GM23338 (cell line): Measurements from ENCODE around the gene LIMCH1. TPM values are rescaled to one million over a fixed set of nuclear protein-coding genes. Genes with fewer than 3 reads are reported as not detected.

Experiments used
- ATAC-seq: fragments of 200-7000 bp; cut with Tn5 transposase; 3 replicates; pipeline ENCODE4 v1.9.1; 2020
- DNase-seq: peaks from one replicate; pipeline ENCODE4 v3.0.0-alpha.2; 2015; ENCODE audit warnings: low spot score
- H2AFZ ChIP-seq: fragments of 200-600 bp; sonication (generic); 2 replicates; pipeline ENCODE4 v1.8.0; 2016; ENCODE audit warnings: antibody characterized with exemption, mild to moderate bottlenecking, moderate library complexity
- H3F3A ChIP-seq: fragments of 200-600 bp; sonication (generic); replicated peaks from 2 replicates; pipeline ENCODE4 v1.8.0; 2017; ENCODE audit warnings: antibody characterized with exemption, mixed run types, low read depth
- H3K27ac ChIP-seq: fragments of 200-600 bp; sonication (generic); 2 replicates; pipeline ENCODE4 v1.6.1; 2016; ENCODE audit warnings: low read depth
- H3K27me3 ChIP-seq: fragments of 200-600 bp; sonication (generic); 2 replicates; pipeline ENCODE4 v1.8.0; 2016; ENCODE audit warnings: mild to moderate bottlenecking, mixed run types, moderate library complexity; ENCODE audit not compliant: insufficient read depth
- H3K36me3 ChIP-seq: fragments of 200-600 bp; sonication (generic); 2 replicates; pipeline ENCODE4 v1.8.0; 2016; ENCODE audit warnings: mild to moderate bottlenecking; ENCODE audit not compliant: insufficient read depth
- H3K4me1 ChIP-seq: fragments of 200-600 bp; sonication (generic); 2 replicates; pipeline ENCODE4 v1.8.0; 2016; ENCODE audit warnings: mild to moderate bottlenecking, moderate library complexity; ENCODE audit not compliant: insufficient read depth
- H3K4me2 ChIP-seq: fragments of 200-600 bp; sonication (generic); 2 replicates; pipeline ENCODE4 v1.7.1; 2017; ENCODE audit warnings: mixed run types
- H3K4me3 ChIP-seq: fragments of 200-600 bp; sonication (generic); 2 replicates; pipeline ENCODE4 v1.6.1; 2016; ENCODE audit warnings: mixed run types
- H3K79me2 ChIP-seq: fragments of 200-600 bp; sonication (generic); replicated peaks from 2 replicates; pipeline ENCODE4 v1.8.0; 2017; ENCODE audit warnings: mild to moderate bottlenecking; ENCODE audit not compliant: insufficient read depth
- H3K9me2 ChIP-seq: fragments of 200-600 bp; sonication (generic); 2 replicates; pipeline ENCODE4 v1.8.0; 2017; ENCODE audit not compliant: insufficient read depth
- H4K20me1 ChIP-seq: fragments of 200-600 bp; sonication (generic); replicated peaks from 2 replicates; pipeline ENCODE4 v1.8.0; 2017; ENCODE audit warnings: mild to moderate bottlenecking; ENCODE audit not compliant: insufficient read depth
- H3K27ac Mint-ChIP-seq: 2 replicates; pipeline ENCODE4 v1.8.0; 2020; ENCODE audit warnings: inconsistent platforms, mild to moderate bottlenecking, moderate library complexity, mixed read lengths
- H3K27me3 Mint-ChIP-seq: 3 replicates; pipeline ENCODE4 v1.8.0; 2022; ENCODE audit warnings: low read depth, mild to moderate bottlenecking, moderate library complexity, mixed read lengths, inconsistent platforms; ENCODE audit not compliant: insufficient read depth, poor library complexity
- H3K36me3 Mint-ChIP-seq: 3 replicates; pipeline ENCODE4 v1.8.0; 2021; ENCODE audit warnings: low read depth, mild to moderate bottlenecking, inconsistent platforms, moderate library complexity, mixed read lengths
- H3K4me1 Mint-ChIP-seq: 3 replicates; pipeline ENCODE4 v1.8.0; 2020; ENCODE audit warnings: mild to moderate bottlenecking, inconsistent platforms, mixed read lengths
- H3K4me3 Mint-ChIP-seq: 3 replicates; pipeline ENCODE4 v1.8.0; 2021; ENCODE audit warnings: moderate library complexity, mild to moderate bottlenecking, inconsistent platforms, mixed read lengths
- H3K9me3 Mint-ChIP-seq: 3 replicates; pipeline ENCODE4 v1.8.0; 2020; ENCODE audit warnings: moderate library complexity, mild to moderate bottlenecking, inconsistent platforms, mixed read lengths
- CREB1 ChIP-seq: fragments of 250-450 bp; sonication (Bioruptor Pico); IDR thresholded peaks from 2 replicates; pipeline ENCODE4 v1.5.0; 2020; ENCODE audit warnings: low read depth, mild to moderate bottlenecking, moderate library complexity
- EZH2 ChIP-seq: fragments of 200-600 bp; sonication (generic); IDR thresholded peaks from one replicate; pipeline ENCODE4 v1.8.0; 2017; ENCODE audit warnings: antibody characterized with exemption, mild to moderate bottlenecking, low read depth; ENCODE audit not compliant: unreplicated experiment
- EZH2phosphoT487 ChIP-seq: fragments of 200-600 bp; sonication (generic); IDR thresholded peaks from one replicate; pipeline ENCODE4 v1.8.1; 2018; ENCODE audit warnings: antibody characterized with exemption; ENCODE audit not compliant: unreplicated experiment
- POLR2AphosphoS5 ChIP-seq: IDR thresholded peaks from 2 replicates; pipeline ENCODE4 v1.6.1; 2016; ENCODE audit warnings: antibody characterized with exemption, low read depth
- polyA plus RNA-seq: library from polyadenylated mRNA; unstranded; fragments of >200 nt; fragmentation: Nextera tagmentation; extraction: Ambion mirVana; gene quantifications from 2 replicates; pipeline ENCODE4 v1.2.1, GENCODE V29; 2016
- total RNA-seq: library from RNA; depleted of rRNA; stranded (reverse); fragments of >200 nt; shearing (Covaris generic); gene quantifications from 2 replicates; pipeline ENCODE4 v1.2.3, GENCODE V29; 2014
- TF ChIP-seq, protein P1 (sequence below), 2 experiments: fragments of 200-600 bp in 1 of 2; sonication (generic) in 1 of 2; conservative IDR thresholded peaks; 2 replicates each; pipeline versions ENCODE4 v1.5.1 to v1.6.1; 2016 to 2017; ENCODE audit warnings: antibody characterized with exemption in 2 of 2, low read depth in 2 of 2, mild to moderate bottlenecking in 2 of 2, moderate library complexity in 1 of 2
- TF ChIP-seq, protein P2 (sequence below): IDR thresholded peaks from 2 replicates; pipeline ENCODE4 v1.6.1; 2016; ENCODE audit warnings: antibody characterized with exemption
- TF ChIP-seq, protein P3 (sequence below): fragments of 250-450 bp; sonication (Bioruptor Pico); IDR thresholded peaks from 2 replicates; pipeline ENCODE4 v1.5.0; 2020; ENCODE audit warnings: mild to moderate bottlenecking, moderate library complexity

The LIMCH1 gene
- total and polyA plus RNA-seq, 2 experiments from 2014 or later = 1.5 TPM

DNA sequence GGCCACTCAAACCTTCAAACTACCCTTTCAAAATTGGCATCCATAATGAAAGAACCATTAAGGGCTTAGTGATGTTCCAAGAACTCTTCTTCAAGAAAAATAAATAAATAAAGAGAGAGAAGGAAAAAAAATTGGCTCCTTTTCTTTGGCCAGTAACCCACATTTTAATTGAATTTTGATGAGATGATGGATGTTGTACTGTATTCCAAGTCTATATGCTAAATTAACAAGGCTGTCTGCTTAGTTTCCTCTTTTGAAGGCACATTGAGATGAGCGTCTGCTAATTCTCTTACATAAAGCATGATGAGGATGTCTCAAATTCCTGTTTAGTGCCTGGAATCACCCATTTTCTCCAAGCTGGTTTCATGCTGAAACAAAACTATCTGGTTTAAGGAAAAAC lies 177.2 kb downstream of the LIMCH1 start:
- TF ChIP-seq, protein P1, sequence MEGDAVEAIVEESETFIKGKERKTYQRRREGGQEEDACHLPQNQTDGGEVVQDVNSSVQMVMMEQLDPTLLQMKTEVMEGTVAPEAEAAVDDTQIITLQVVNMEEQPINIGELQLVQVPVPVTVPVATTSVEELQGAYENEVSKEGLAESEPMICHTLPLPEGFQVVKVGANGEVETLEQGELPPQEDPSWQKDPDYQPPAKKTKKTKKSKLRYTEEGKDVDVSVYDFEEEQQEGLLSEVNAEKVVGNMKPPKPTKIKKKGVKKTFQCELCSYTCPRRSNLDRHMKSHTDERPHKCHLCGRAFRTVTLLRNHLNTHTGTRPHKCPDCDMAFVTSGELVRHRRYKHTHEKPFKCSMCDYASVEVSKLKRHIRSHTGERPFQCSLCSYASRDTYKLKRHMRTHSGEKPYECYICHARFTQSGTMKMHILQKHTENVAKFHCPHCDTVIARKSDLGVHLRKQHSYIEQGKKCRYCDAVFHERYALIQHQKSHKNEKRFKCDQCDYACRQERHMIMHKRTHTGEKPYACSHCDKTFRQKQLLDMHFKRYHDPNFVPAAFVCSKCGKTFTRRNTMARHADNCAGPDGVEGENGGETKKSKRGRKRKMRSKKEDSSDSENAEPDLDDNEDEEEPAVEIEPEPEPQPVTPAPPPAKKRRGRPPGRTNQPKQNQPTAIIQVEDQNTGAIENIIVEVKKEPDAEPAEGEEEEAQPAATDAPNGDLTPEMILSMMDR (conservative IDR thresholded peaks at IDR 0.05; ENCODE audit: low read depth in 2 of 2) = no peak
- no peak for TF ChIP-seq EZH2phosphoT487
- no peak for TF ChIP-seq CREB1 (CRISPR knock-in tag)
- TF ChIP-seq, protein P2, sequence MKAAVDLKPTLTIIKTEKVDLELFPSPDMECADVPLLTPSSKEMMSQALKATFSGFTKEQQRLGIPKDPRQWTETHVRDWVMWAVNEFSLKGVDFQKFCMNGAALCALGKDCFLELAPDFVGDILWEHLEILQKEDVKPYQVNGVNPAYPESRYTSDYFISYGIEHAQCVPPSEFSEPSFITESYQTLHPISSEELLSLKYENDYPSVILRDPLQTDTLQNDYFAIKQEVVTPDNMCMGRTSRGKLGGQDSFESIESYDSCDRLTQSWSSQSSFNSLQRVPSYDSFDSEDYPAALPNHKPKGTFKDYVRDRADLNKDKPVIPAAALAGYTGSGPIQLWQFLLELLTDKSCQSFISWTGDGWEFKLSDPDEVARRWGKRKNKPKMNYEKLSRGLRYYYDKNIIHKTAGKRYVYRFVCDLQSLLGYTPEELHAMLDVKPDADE = no peak
- no peak for TF ChIP-seq EZH2
- TF ChIP-seq POLR2AphosphoS5 = no peak
- Mint-ChIP-seq H3K36me3 (no peaks in the 10 kb centered on the region), H3K4me1 (no peaks in the 10 kb centered on the region), H3K27me3 (no peaks in the 10 kb centered on the region), H3K27ac (no peak overlapping the region), H3K4me3 (no peak overlapping the region), H3K9me3 (no peaks in the 10 kb centered on the region)
- H3K4me3 ChIP-seq = no peak overlapping the region
- H3K27ac ChIP-seq = no peak overlapping the region
- H3K79me2 ChIP-seq = no peaks in the 10 kb centered on the region
- H3K36me3 ChIP-seq = no peaks in the 10 kb centered on the region
- H3F3A ChIP-seq = no peaks in the 10 kb centered on the region
- no peak for ATAC-seq
- no peak overlapping the region for H2AFZ ChIP-seq
- no peaks in the 10 kb centered on the region for H3K9me2 ChIP-seq
- no peaks in the 10 kb centered on the region for H3K27me3 ChIP-seq
- no peak overlapping the region for H3K4me2 ChIP-seq
- no peaks in the 10 kb centered on the region for H3K4me1 ChIP-seq
- no peak for DNase-seq
- no peaks in the 10 kb centered on the region; the same call in 1 of the 2 replicates for H4K20me1 ChIP-seq

DNA sequence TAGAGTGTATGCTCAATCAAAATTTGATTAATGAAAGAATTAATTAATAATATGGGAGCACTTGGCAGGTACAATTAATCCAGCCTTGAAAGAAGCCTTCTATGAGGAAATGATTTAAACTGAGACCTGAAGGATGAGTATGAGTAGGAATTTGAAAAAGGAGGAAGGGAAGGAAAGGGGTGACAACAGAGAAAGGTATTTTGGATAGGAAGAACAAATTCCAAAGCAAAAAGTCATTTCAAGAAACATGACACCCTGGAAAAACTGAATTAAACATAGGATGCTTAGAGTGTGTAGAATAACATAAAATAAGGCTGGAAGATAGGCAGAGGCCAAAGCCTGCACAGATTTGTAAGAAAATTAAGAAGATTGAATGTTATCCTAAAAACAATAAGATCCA lies 180.9 kb downstream of the LIMCH1 start:
- Histone ChIP-seq H3K4me1 (no peaks in the 10 kb centered on the region), H3K4me2 (no peak overlapping the region), H3K27me3 (0 out of 2 replicates have a peak, but pooled peaks cover 5% of the 10 kb centered on the region), H3K4me3 (no peak overlapping the region), H3K9me2 (no peaks in the 10 kb centered on the region), H3F3A (no peaks in the 10 kb centered on the region), H3K36me3 (no peaks in the 10 kb centered on the region), H3K27ac (no peak overlapping the region), H3K79me2 (no peaks in the 10 kb centered on the region), H2AFZ (no peak overlapping the region), H4K20me1 (no peaks in the 10 kb centered on the region)
- no peak for DNase-seq
- no peaks in the 10 kb centered on the region for H3K4me1 Mint-ChIP-seq
- ATAC-seq = no peak
- no peak overlapping the region for H3K4me3 Mint-ChIP-seq
- no peaks in the 10 kb centered on the region for H3K27me3 Mint-ChIP-seq
- no peaks in the 10 kb centered on the region for H3K9me3 Mint-ChIP-seq
- no peak overlapping the region for H3K27ac Mint-ChIP-seq
- no peaks in the 10 kb centered on the region for H3K36me3 Mint-ChIP-seq
- TF ChIP-seq EZH2 (no peak), EZH2phosphoT487 (no peak)
- TF ChIP-seq, protein P2 = no peak
- TF ChIP-seq, protein P1 (conservative IDR thresholded peaks at IDR 0.05; ENCODE audit: low read depth in 2 of 2) = no peak
- TF ChIP-seq, protein P3, sequence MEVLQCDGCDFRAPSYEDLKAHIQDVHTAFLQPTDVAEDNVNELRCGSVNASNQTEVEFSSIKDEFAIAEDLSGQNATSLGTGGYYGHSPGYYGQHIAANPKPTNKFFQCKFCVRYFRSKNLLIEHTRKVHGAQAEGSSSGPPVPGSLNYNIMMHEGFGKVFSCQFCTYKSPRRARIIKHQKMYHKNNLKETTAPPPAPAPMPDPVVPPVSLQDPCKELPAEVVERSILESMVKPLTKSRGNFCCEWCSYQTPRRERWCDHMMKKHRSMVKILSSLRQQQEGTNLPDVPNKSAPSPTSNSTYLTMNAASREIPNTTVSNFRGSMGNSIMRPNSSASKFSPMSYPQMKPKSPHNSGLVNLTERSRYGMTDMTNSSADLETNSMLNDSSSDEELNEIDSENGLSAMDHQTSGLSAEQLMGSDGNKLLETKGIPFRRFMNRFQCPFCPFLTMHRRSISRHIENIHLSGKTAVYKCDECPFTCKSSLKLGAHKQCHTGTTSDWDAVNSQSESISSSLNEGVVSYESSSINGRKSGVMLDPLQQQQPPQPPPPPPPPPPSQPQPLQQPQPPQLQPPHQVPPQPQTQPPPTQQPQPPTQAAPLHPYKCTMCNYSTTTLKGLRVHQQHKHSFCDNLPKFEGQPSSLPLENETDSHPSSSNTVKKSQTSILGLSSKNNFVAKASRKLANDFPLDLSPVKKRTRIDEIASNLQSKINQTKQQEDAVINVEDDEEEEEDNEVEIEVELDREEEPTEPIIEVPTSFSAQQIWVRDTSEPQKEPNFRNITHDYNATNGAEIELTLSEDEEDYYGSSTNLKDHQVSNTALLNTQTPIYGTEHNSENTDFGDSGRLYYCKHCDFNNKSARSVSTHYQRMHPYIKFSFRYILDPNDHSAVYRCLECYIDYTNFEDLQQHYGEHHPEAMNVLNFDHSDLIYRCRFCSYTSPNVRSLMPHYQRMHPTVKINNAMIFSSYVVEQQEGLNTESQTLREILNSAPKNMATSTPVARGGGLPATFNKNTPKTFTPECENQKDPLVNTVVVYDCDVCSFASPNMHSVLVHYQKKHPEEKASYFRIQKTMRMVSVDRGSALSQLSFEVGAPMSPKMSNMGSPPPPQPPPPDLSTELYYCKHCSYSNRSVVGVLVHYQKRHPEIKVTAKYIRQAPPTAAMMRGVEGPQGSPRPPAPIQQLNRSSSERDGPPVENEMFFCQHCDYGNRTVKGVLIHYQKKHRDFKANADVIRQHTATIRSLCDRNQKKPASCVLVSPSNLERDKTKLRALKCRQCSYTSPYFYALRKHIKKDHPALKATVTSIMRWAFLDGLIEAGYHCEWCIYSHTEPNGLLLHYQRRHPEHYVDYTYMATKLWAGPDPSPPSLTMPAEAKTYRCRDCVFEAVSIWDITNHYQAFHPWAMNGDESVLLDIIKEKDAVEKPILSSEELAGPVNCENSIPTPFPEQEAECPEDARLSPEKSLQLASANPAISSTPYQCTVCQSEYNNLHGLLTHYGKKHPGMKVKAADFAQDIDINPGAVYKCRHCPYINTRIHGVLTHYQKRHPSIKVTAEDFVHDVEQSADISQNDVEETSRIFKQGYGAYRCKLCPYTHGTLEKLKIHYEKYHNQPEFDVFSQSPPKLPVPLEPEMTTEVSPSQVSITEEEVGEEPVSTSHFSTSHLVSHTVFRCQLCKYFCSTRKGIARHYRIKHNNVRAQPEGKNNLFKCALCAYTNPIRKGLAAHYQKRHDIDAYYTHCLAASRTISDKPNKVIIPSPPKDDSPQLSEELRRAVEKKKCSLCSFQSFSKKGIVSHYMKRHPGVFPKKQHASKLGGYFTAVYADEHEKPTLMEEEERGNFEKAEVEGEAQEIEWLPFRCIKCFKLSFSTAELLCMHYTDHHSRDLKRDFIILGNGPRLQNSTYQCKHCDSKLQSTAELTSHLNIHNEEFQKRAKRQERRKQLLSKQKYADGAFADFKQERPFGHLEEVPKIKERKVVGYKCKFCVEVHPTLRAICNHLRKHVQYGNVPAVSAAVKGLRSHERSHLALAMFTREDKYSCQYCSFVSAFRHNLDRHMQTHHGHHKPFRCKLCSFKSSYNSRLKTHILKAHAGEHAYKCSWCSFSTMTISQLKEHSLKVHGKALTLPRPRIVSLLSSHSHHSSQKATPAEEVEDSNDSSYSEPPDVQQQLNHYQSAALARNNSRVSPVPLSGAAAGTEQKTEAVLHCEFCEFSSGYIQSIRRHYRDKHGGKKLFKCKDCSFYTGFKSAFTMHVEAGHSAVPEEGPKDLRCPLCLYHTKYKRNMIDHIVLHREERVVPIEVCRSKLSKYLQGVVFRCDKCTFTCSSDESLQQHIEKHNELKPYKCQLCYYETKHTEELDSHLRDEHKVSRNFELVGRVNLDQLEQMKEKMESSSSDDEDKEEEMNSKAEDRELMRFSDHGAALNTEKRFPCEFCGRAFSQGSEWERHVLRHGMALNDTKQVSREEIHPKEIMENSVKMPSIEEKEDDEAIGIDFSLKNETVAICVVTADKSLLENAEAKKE (CRISPR knock-in tag) = no peak
